Suprapubic skin (tissue), 4 donors: ENCODE results near the gene P3R3URF. TPM values are rescaled to one million over a fixed set of nuclear protein-coding genes. Genes with fewer than 3 reads are reported as not detected.

Experiments used
- DNase-seq, 2 donors: peaks; one replicate each; pipeline ENCODE4 v3.0.0-alpha.2; 2019; ENCODE audit warnings: low spot score in 2 of 2
- H3K27ac ChIP-seq: fragments of 200-600 bp; sonication (generic); one replicate; pipeline ENCODE4 v1.5.1; 2019
- H3K27me3 ChIP-seq: fragments of 200-600 bp; sonication (generic); one replicate; pipeline ENCODE4 v1.5.1; 2019
- H3K36me3 ChIP-seq: fragments of 200-600 bp; sonication (generic); one replicate; pipeline ENCODE4 v1.5.1; 2019
- H3K4me1 ChIP-seq: fragments of 200-600 bp; sonication (generic); one replicate; pipeline ENCODE4 v1.5.1; 2019
- H3K4me3 ChIP-seq: fragments of 200-600 bp; sonication (generic); one replicate; pipeline ENCODE4 v1.5.1; 2019; ENCODE audit warnings: mild to moderate bottlenecking
- H3K9me3 ChIP-seq: fragments of 200-600 bp; sonication (generic); one replicate; pipeline ENCODE4 v1.5.1; 2019
- CTCF ChIP-seq, 2 donors: fragments of 200-600 bp in 1 of 2; fragments of 450-650 bp in 1 of 2; sonication (generic) in 1 of 2; IDR thresholded peaks; one replicate each; pipeline ENCODE4 v1.5.1; 2016 to 2019; ENCODE audit warnings: antibody characterized with exemption in 2 of 2, mild to moderate bottlenecking in 1 of 2, moderate library complexity in 1 of 2
- EP300 ChIP-seq: sonication (generic); formaldehyde crosslinking; IDR thresholded peaks from one replicate; pipeline ENCODE4 v1.6.1; 2017; ENCODE audit warnings: antibody characterized with exemption
- POLR2A ChIP-seq, 2 donors: fragments of 450-650 bp; IDR thresholded peaks; one replicate each; pipeline ENCODE4 v1.6.1; 2017; ENCODE audit warnings: antibody characterized with exemption in 2 of 2, mild to moderate bottlenecking in 2 of 2, moderate library complexity in 2 of 2
- POLR2AphosphoS5 ChIP-seq, 3 donors: sonication (generic); formaldehyde crosslinking; IDR thresholded peaks; one replicate each; pipeline ENCODE4 v1.6.1; 2017; ENCODE audit warnings: antibody characterized with exemption in 3 of 3
- WGBS: methylation state at CpG from one replicate; pipeline ENCODE4 v1.1.5; 2018; 5-methylcytosine and 5-hydroxymethylcytosine counted together
- total RNA-seq, 4 donors: library from RNA; depleted of rRNA; stranded (reverse); fragments of >200 nt; gene quantifications; one replicate each; pipeline ENCODE4 v1.1.0, GENCODE V29; 2016

The P3R3URF gene
- total RNA-seq, 4 donors from 2014 or later: not detected

GRCh38 chr1:46171351-46171750, 4.9 kb downstream of the P3R3URF start:
- peak overlapping the region; percentile 63 for H3K27ac ChIP-seq
- H3K4me1 ChIP-seq: peaks cover 61% of the 10 kb centered on the region
- DNase-seq: no peak
- peaks cover 2% of the 10 kb centered on the region for H3K27me3 ChIP-seq
- H3K9me3 ChIP-seq: no peaks in the 10 kb centered on the region
- WGBS: 100% methylated on average over 1 of the region's 8 CpGs
- H3K36me3 ChIP-seq: no peaks in the 10 kb centered on the region
- TF ChIP-seq POLR2AphosphoS5 (IDR thresholded peaks at IDR 0.05) (no peak), POLR2A (IDR thresholded peaks at IDR 0.05) (no peak), EP300 (no peak), CTCF (IDR thresholded peaks at IDR 0.05) (no peak)
- H3K4me3 ChIP-seq: no peak overlapping the region

GRCh38 chr1:46169811-46170454, 6.4 kb downstream of the P3R3URF start:
- DNase-seq: no peak
- no peaks in the 10 kb centered on the region for H3K9me3 ChIP-seq
- TF ChIP-seq POLR2AphosphoS5 (IDR thresholded peaks at IDR 0.05) (no peak), POLR2A (IDR thresholded peaks at IDR 0.05) (no peak), EP300 (no peak), CTCF (IDR thresholded peaks at IDR 0.05) (no peak)
- no peak overlapping the region for H3K27ac ChIP-seq
- 96% methylated on average over 3 of the region's 3 CpGs for WGBS
- H3K4me1 ChIP-seq: peaks cover 59% of the 10 kb centered on the region
- no peak overlapping the region for H3K4me3 ChIP-seq
- no peaks in the 10 kb centered on the region for H3K36me3 ChIP-seq
- H3K27me3 ChIP-seq: peaks cover 4% of the 10 kb centered on the region

- Histone ChIP-seq H3K4me1 (peaks cover 44% of the 10 kb centered on the region), H3K9me3 (no peaks in the 10 kb centered on the region), H3K36me3 (no peaks in the 10 kb centered on the region), H3K27me3 (peaks cover 4% of the 10 kb centered on the region), H3K27ac (no peak overlapping the region), H3K4me3 (no peak overlapping the region)
- no peak for DNase-seq
- WGBS: 71% methylated on average over 1 of the region's 1 CpG
- TF ChIP-seq POLR2AphosphoS5 (IDR thresholded peaks at IDR 0.05) (no peak), CTCF (IDR thresholded peaks at IDR 0.05) (no peak), POLR2A (IDR thresholded peaks at IDR 0.05) (no peak), EP300 (no peak)
These were observed 7.8 kb downstream of the P3R3URF start for GRCh38 chr1:46168477-46168876.

- WGBS: 25% methylated on average over 35 of the region's 47 CpGs
- TF ChIP-seq CTCF (IDR thresholded peaks at IDR 0.05) (no peak), POLR2AphosphoS5 (IDR thresholded peaks at IDR 0.05) (no peak), POLR2A (IDR thresholded peaks at IDR 0.05) (no peak), EP300 (no peak)
- Histone ChIP-seq H3K4me1 (peaks cover 29% of the 10 kb centered on the region), H3K36me3 (no peaks in the 10 kb centered on the region), H3K27me3 (peaks cover 4% of the 10 kb centered on the region), H3K9me3 (no peaks in the 10 kb centered on the region), H3K27ac (peak overlapping the region; percentile 74), H3K4me3 (peak overlapping the region; percentile 47)
- DNase-seq: no peak
These were observed 9.5 kb downstream of the P3R3URF start for GRCh38 chr1:46166521-46167462.

GRCh38 chr1:46160212-46160611, 16.1 kb downstream of the P3R3URF start:
- Histone ChIP-seq H3K4me3 (no peak overlapping the region), H3K27me3 (no peaks in the 10 kb centered on the region), H3K9me3 (no peaks in the 10 kb centered on the region), H3K27ac (no peak overlapping the region), H3K4me1 (no peaks in the 10 kb centered on the region), H3K36me3 (no peaks in the 10 kb centered on the region)
- 79% methylated on average over 1 of the region's 1 CpG for WGBS
- TF ChIP-seq EP300 (no peak), POLR2AphosphoS5 (IDR thresholded peaks at IDR 0.05) (no peak), POLR2A (IDR thresholded peaks at IDR 0.05) (no peak), CTCF (IDR thresholded peaks at IDR 0.05) (no peak)
- no peak for DNase-seq
